Hepatocyte (in vitro differentiated cells): ENCODE data around the gene PRTFDC1. TPM values are rescaled to one million over a fixed set of nuclear protein-coding genes. Genes with fewer than 3 reads are reported as not detected.
A peak's percentile ranks its signal among the peaks of the same experiment; 100 is the strongest.
"Not testable (repeated sequence)": the region's sequence is repeated elsewhere in the genome, so short reads cannot be mapped to it uniquely, and the experiment has no call there.

Experiments
- DNase-seq: peaks from one replicate; pipeline ENCODE4 v3.0.0-alpha.2; 2016; ENCODE audit warnings: low spot score
- H2AFZ ChIP-seq: fragments of 200-600 bp; sonication (generic); 2 replicates; pipeline ENCODE4 v1.6.0; 2016; ENCODE audit warnings: antibody characterized with exemption, mild to moderate bottlenecking
- H3K27ac ChIP-seq: fragments of 200-600 bp; sonication (generic); 2 replicates; pipeline ENCODE4 v1.5.1; 2016; ENCODE audit warnings: mild to moderate bottlenecking
- H3K27me3 ChIP-seq: fragments of 200-600 bp; sonication (generic); 2 replicates; pipeline ENCODE4 v1.6.1; 2016
- H3K36me3 ChIP-seq: fragments of 200-600 bp; sonication (generic); replicated peaks from 2 replicates; pipeline ENCODE4 v1.5.1; 2016; ENCODE audit warnings: low read depth; ENCODE audit not compliant: insufficient read depth
- H3K4me1 ChIP-seq: fragments of 200-600 bp; sonication (generic); 2 replicates; pipeline ENCODE4 v1.5.1; 2016; ENCODE audit warnings: mild to moderate bottlenecking, moderate library complexity; ENCODE audit not compliant: insufficient read depth
- H3K4me2 ChIP-seq: fragments of 200-600 bp; sonication (generic); 2 replicates; pipeline ENCODE4 v1.6.0; 2016
- H3K4me3 ChIP-seq: fragments of 200-600 bp; sonication (generic); 2 replicates; pipeline ENCODE4 v1.5.1; 2016; ENCODE audit warnings: mild to moderate bottlenecking
- H3K79me2 ChIP-seq: fragments of 200-600 bp; sonication (generic); 2 replicates; pipeline ENCODE4 v1.6.0; 2017; ENCODE audit warnings: mild to moderate bottlenecking
- H3K9me2 ChIP-seq: fragments of 200-600 bp; sonication (generic); replicated peaks from 2 replicates; pipeline ENCODE4 v1.6.0; 2017; ENCODE audit warnings: mild to moderate bottlenecking; ENCODE audit not compliant: insufficient read depth
- H3K9me3 ChIP-seq: fragments of 200-600 bp; sonication (generic); 2 replicates; pipeline ENCODE4 v1.5.1; 2016; ENCODE audit warnings: low read depth, mild to moderate bottlenecking
- H4K20me1 ChIP-seq: fragments of 200-600 bp; sonication (generic); 2 replicates; pipeline ENCODE4 v1.6.0; 2016; ENCODE audit warnings: mild to moderate bottlenecking; ENCODE audit not compliant: insufficient read depth, poor library complexity, severe bottlenecking
- CTCF ChIP-seq: fragments of 200-600 bp; sonication (generic); IDR thresholded peaks from 2 replicates; pipeline ENCODE4 v1.5.1; 2016; ENCODE audit warnings: antibody characterized with exemption, mild to moderate bottlenecking; ENCODE audit not compliant: poor library complexity
- EZH2 ChIP-seq: fragments of 200-600 bp; sonication (generic); IDR thresholded peaks from 2 replicates; pipeline ENCODE4 v1.6.1; 2016; ENCODE audit warnings: antibody characterized with exemption, mild to moderate bottlenecking, borderline replicate concordance
- EZH2phosphoT487 ChIP-seq: fragments of 200-600 bp; sonication (generic); IDR thresholded peaks from one replicate; pipeline ENCODE4 v1.6.1; 2018; ENCODE audit warnings: antibody characterized with exemption, mild to moderate bottlenecking, low read depth, moderate library complexity; ENCODE audit not compliant: unreplicated experiment, severe bottlenecking
- WGBS: methylation state at CpG from one replicate; pipeline ENCODE4 v1.1.6; 2016; ENCODE audit warnings: low lambda C conversion rate; ENCODE audit errors: missing lambda C conversion rate; 5-methylcytosine and 5-hydroxymethylcytosine counted together
- polyA plus RNA-seq: library from polyadenylated mRNA; unstranded; fragments of >200 nt; fragmentation: Nextera tagmentation; extraction: Ambion mirVana; gene quantifications from 2 replicates; pipeline ENCODE4 v1.2.1, GENCODE V29; 2016
- total RNA-seq: library from RNA; depleted of rRNA; stranded (reverse); fragments of >200 nt; gene quantifications from 2 replicates; pipeline ENCODE4 v1.2.3, GENCODE V29; 2014

Gene PRTFDC1
- total and polyA plus RNA-seq, 2 experiments from 2014 or later = 6.4 to 14.7 TPM

DNA sequence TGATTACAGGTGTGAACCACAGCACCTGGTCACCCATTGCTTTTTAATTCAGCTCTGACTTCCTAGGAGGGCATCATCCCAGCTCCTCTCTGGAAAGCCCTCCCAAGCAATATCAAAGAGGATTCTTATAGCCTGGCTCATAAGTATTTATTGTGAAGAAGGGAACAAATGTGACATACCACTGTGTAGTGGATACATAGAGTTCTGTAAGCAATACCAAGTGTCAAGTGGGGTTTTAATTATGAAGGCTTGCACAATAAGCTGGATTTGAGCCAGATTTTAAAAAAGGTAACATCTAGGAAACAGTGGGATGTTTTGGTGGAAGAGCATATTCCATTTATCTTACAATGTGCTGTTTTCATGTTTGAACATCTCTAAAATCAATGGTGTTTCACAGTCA lies 19.0 kb upstream of the PRTFDC1 start:
- DNase-seq = no peak

GRCh38 chr10:24969841-24970281 lies 17.5 kb upstream of the PRTFDC1 start:
- no peak for TF ChIP-seq EZH2phosphoT487
- peak; percentile 3 for TF ChIP-seq CTCF
- TF ChIP-seq EZH2 = no peak
- WGBS = 67% methylated on average over 2 of the region's 2 CpGs
- Histone ChIP-seq H3K79me2 (no peaks in the 10 kb centered on the region), H3K9me3 (no peaks in the 10 kb centered on the region), H3K4me2 (no peak overlapping the region), H2AFZ (no peak overlapping the region), H3K27ac (no peak overlapping the region), H3K9me2 (no peaks in the 10 kb centered on the region), H3K27me3 (no peaks in the 10 kb centered on the region), H3K4me3 (no peak overlapping the region), H3K4me1 (peaks cover 4% of the 10 kb centered on the region), H4K20me1 (no peaks in the 10 kb centered on the region), H3K36me3 (no peaks in the 10 kb centered on the region)
- DNase-seq = no peak

More for the DNA sequence above, 19.0 kb upstream of the PRTFDC1 start:
- H3K4me1 ChIP-seq = peaks cover 9% of the 10 kb centered on the region
- TF ChIP-seq CTCF (no peak), EZH2phosphoT487 (no peak), EZH2 (no peak)
- H3K9me3 ChIP-seq = no peaks in the 10 kb centered on the region
- no peaks in the 10 kb centered on the region for H3K9me2 ChIP-seq
- H2AFZ ChIP-seq = no peak overlapping the region
- no peaks in the 10 kb centered on the region for H3K36me3 ChIP-seq
- H3K4me2 ChIP-seq = no peak overlapping the region
- no peak overlapping the region for H3K27ac ChIP-seq
- no peak overlapping the region for H3K4me3 ChIP-seq
- H3K27me3 ChIP-seq = no peaks in the 10 kb centered on the region
- no peaks in the 10 kb centered on the region for H3K79me2 ChIP-seq
- no peaks in the 10 kb centered on the region for H4K20me1 ChIP-seq

DNA sequence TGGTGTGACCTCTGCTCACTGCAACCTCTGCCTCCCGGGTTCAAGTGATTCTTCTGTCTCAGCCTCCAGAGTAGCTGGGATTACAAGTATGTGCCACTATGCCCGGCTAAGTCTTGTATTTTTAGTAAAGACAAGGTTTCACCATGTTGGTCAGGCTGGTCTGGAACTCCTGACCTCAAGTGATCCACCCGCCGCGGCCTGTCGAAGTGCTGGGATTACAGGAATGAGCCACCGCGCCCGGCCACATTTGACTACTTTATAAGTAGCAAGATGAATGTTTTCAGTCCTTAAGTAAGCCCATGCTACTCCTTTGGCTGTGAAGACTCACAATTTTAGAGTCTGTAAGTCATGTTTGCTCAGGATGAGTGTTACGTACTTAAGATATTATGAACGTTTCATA lies 16.5 kb upstream of the PRTFDC1 start:
- H3K4me2 ChIP-seq, H2AFZ ChIP-seq, H3K9me3 ChIP-seq, H3K27ac ChIP-seq, H3K9me2 ChIP-seq, DNase-seq, H4K20me1 ChIP-seq, H3K79me2 ChIP-seq, H3K27me3 ChIP-seq, H3K36me3 ChIP-seq, H3K4me3 ChIP-seq, H3K4me1 ChIP-seq: not testable (repeated sequence)
- WGBS = 91% methylated on average over 11 of the region's 11 CpGs

GRCh38 chr10:24968349-24968748 lies 15.9 kb upstream of the PRTFDC1 start:
- H3K36me3 ChIP-seq = no peaks in the 10 kb centered on the region
- DNase-seq = no peak
- no peak overlapping the region for H3K27ac ChIP-seq
- no peaks in the 10 kb centered on the region for H3K9me2 ChIP-seq
- H3K27me3 ChIP-seq = no peaks in the 10 kb centered on the region
- H4K20me1 ChIP-seq = no peaks in the 10 kb centered on the region
- peaks cover 7% of the 10 kb centered on the region for H3K4me1 ChIP-seq
- no peak overlapping the region for H3K4me3 ChIP-seq
- no peaks in the 10 kb centered on the region for H3K79me2 ChIP-seq
- no peak overlapping the region for H2AFZ ChIP-seq
- WGBS = 95% methylated on average over 7 of the region's 7 CpGs
- no peak overlapping the region for H3K4me2 ChIP-seq
- TF ChIP-seq EZH2phosphoT487 (no peak), EZH2 (no peak), CTCF (no peak)
- no peaks in the 10 kb centered on the region for H3K9me3 ChIP-seq
